ENCODE data around the gene HLCS. TPM values are rescaled to one million over a fixed set of nuclear protein-coding genes. Genes with fewer than 3 reads are reported as not detected.

HLCS gene
- total RNA-seq, 2 donors from 2014 or later: 6.9 to 10.0 TPM

GRCh38 chr21:36724660-36725059 is 241.8 kb downstream of the HLCS start:
- Histone ChIP-seq H3K27me3 (no peaks in the 10 kb centered on the region), H3K4me1 (no peaks in the 10 kb centered on the region), H3K27ac (no peak overlapping the region), H3K36me3 (no peaks in the 10 kb centered on the region), H3K4me3 (no peak overlapping the region), H3K9me3 (no peaks in the 10 kb centered on the region)
- TF ChIP-seq CTCF (IDR thresholded peaks at IDR 0.05): no peak
- DNase-seq (ENCODE audit: low spot score): no peak

- DNase-seq (ENCODE audit: low spot score): no peak
- Histone ChIP-seq H3K4me1 (no peaks in the 10 kb centered on the region), H3K4me3 (no peak overlapping the region), H3K27me3 (no peaks in the 10 kb centered on the region), H3K27ac (no peak overlapping the region), H3K36me3 (no peaks in the 10 kb centered on the region), H3K9me3 (no peaks in the 10 kb centered on the region)
- TF ChIP-seq CTCF (IDR thresholded peaks at IDR 0.05): no peak
Measured at GRCh38 chr21:36723371-36723881, 243.0 kb downstream of the HLCS start.

- H3K9me3 ChIP-seq: no peaks in the 10 kb centered on the region
- no peaks in the 10 kb centered on the region for H3K27me3 ChIP-seq
- TF ChIP-seq CTCF (IDR thresholded peaks at IDR 0.05): no peak
- no peaks in the 10 kb centered on the region for H3K4me1 ChIP-seq
- no peak for DNase-seq (ENCODE audit: low spot score)
- no peaks in the 10 kb centered on the region for H3K36me3 ChIP-seq
- H3K27ac ChIP-seq: no peak overlapping the region
- no peak overlapping the region for H3K4me3 ChIP-seq
Measured at GRCh38 chr21:36722370-36723368, 243.8 kb downstream of the HLCS start.

- no peaks in the 10 kb centered on the region for H3K27me3 ChIP-seq
- DNase-seq (ENCODE audit: low spot score): no peak
Measured at GRCh38 chr21:36721817-36722216, 244.7 kb downstream of the HLCS start.

GRCh38 chr21:36719614-36720013 is 246.9 kb downstream of the HLCS start:
- H3K27ac ChIP-seq: no peak overlapping the region
- no peaks in the 10 kb centered on the region for H3K36me3 ChIP-seq
- H3K9me3 ChIP-seq: no peaks in the 10 kb centered on the region
- DNase-seq (ENCODE audit: low spot score): no peak
- no peaks in the 10 kb centered on the region for H3K27me3 ChIP-seq
- TF ChIP-seq CTCF (IDR thresholded peaks at IDR 0.05): no peak
- H3K4me1 ChIP-seq: no peaks in the 10 kb centered on the region
- H3K4me3 ChIP-seq: no peak overlapping the region

More at GRCh38 chr21:36721817-36722216, 244.7 kb downstream of the HLCS start:
- no peaks in the 10 kb centered on the region for H3K36me3 ChIP-seq
- H3K4me3 ChIP-seq: no peak overlapping the region
- TF ChIP-seq CTCF (IDR thresholded peaks at IDR 0.05): no peak
- no peaks in the 10 kb centered on the region for H3K4me1 ChIP-seq
- H3K27ac ChIP-seq: no peak overlapping the region
- H3K9me3 ChIP-seq: no peaks in the 10 kb centered on the region

Data from right atrium auricular region (tissue), 2 donors.